Trophoblast cell (in vitro differentiated cells and primary cell): ENCODE data around the gene FAM234B.

Source experiments
- DNase-seq, 2 donors: peaks; one replicate each; pipeline ENCODE4 v3.0.0-alpha.2; 2016
- H2AFZ ChIP-seq: 2 replicates; pipeline ENCODE4 v1.6.1; 2013; ENCODE audit warnings: low read length, moderate library complexity, mild to moderate bottlenecking; ENCODE audit not compliant: insufficient read depth, poor library complexity
- H2AK5ac ChIP-seq: 2 replicates; pipeline ENCODE4 v1.6.1; 2013; ENCODE audit warnings: mild to moderate bottlenecking, low read length
- H2BK120ac ChIP-seq: 2 replicates; pipeline ENCODE4 v1.6.1; 2013; ENCODE audit warnings: low read length, mild to moderate bottlenecking, moderate library complexity; ENCODE audit not compliant: insufficient read depth, poor library complexity
- H2BK12ac ChIP-seq: 2 replicates; pipeline ENCODE4 v1.6.1; 2013; ENCODE audit warnings: mild to moderate bottlenecking, low read length, moderate library complexity
- H2BK5ac ChIP-seq: 2 replicates; pipeline ENCODE4 v1.6.1; 2013; ENCODE audit warnings: low read length, low read depth, moderate library complexity, mild to moderate bottlenecking; ENCODE audit not compliant: poor library complexity
- H3K14ac ChIP-seq: 2 replicates; pipeline ENCODE4 v1.6.1; 2013; ENCODE audit warnings: mild to moderate bottlenecking, low read length
- H3K18ac ChIP-seq: 2 replicates; pipeline ENCODE4 v1.6.1; 2013; ENCODE audit warnings: mild to moderate bottlenecking, low read length
- H3K23ac ChIP-seq: 2 replicates; pipeline ENCODE4 v1.6.1; 2013; ENCODE audit warnings: low read length
- H3K27ac ChIP-seq: 2 replicates; pipeline ENCODE4 v1.5.1; 2013; ENCODE audit warnings: low read depth, mild to moderate bottlenecking, inconsistent platforms, low read length, moderate library complexity
- H3K27me3 ChIP-seq: 2 replicates; pipeline ENCODE4 v1.6.1; 2013; ENCODE audit warnings: inconsistent platforms, mild to moderate bottlenecking, low read length, moderate library complexity; ENCODE audit not compliant: insufficient read depth
- H3K36me3 ChIP-seq, 2 experiments: 1 replicate in 1 of 2; 2 replicates in 1 of 2; pipeline ENCODE4 v1.6.1; 2013; ENCODE audit warnings: low read length in 2 of 2, mild to moderate bottlenecking in 2 of 2, moderate library complexity in 1 of 2; ENCODE audit not compliant: insufficient read depth in 2 of 2, control insufficient read depth in 1 of 2
- H3K4ac ChIP-seq: 2 replicates; pipeline ENCODE4 v1.6.1; 2013; ENCODE audit warnings: low read depth, mild to moderate bottlenecking, low read length, moderate library complexity
- H3K4me1 ChIP-seq, 2 experiments: 1 replicate in 1 of 2; 2 replicates in 1 of 2; pipeline ENCODE4 v1.6.1; 2013; ENCODE audit warnings: low read length in 2 of 2, mild to moderate bottlenecking in 2 of 2, moderate library complexity in 1 of 2; ENCODE audit not compliant: insufficient read depth in 2 of 2, control insufficient read depth in 1 of 2
- H3K4me2 ChIP-seq: 2 replicates; pipeline ENCODE4 v1.6.1; 2013; ENCODE audit warnings: inconsistent platforms, mild to moderate bottlenecking, low read length, moderate library complexity
- H3K4me3 ChIP-seq: 2 replicates; pipeline ENCODE4 v1.5.1; 2013; ENCODE audit warnings: mild to moderate bottlenecking, low read depth, low read length, inconsistent platforms
- H3K79me1 ChIP-seq: one replicate; pipeline ENCODE4 v1.6.1; 2013; ENCODE audit warnings: low read length
- H3K79me2 ChIP-seq: 2 replicates; pipeline ENCODE4 v1.6.1; 2013; ENCODE audit warnings: low read length, mild to moderate bottlenecking; ENCODE audit not compliant: control insufficient read depth, insufficient read depth, poor library complexity
- H3K9ac ChIP-seq: 2 replicates; pipeline ENCODE4 v1.6.1; 2013; ENCODE audit warnings: mild to moderate bottlenecking, low read length
- H3K9me3 ChIP-seq: 2 replicates; pipeline ENCODE4 v1.6.1; 2013; ENCODE audit warnings: low read depth, mild to moderate bottlenecking, control low read depth, inconsistent platforms, low read length; ENCODE audit not compliant: insufficient read depth
- H4K12ac ChIP-seq: 2 replicates; pipeline ENCODE4 v1.6.1; 2013; ENCODE audit warnings: low read depth, mild to moderate bottlenecking, low read length, moderate library complexity
- H4K8ac ChIP-seq: 2 replicates; pipeline ENCODE4 v1.6.1; 2013; ENCODE audit warnings: low read depth, mild to moderate bottlenecking, low read length, moderate library complexity
- H4K91ac ChIP-seq: one replicate; pipeline ENCODE4 v1.6.1; 2013; ENCODE audit warnings: low read depth, mild to moderate bottlenecking, low read length, moderate library complexity
- WGBS: extraction: QIAGEN DNeasy Blood & Tissue Kit; methylation state at CpG from one replicate; pipeline ENCODE4 v1.1.7; 2013; ENCODE audit warnings: missing lambda C conversion rate; ENCODE audit not compliant: insufficient read length, insufficient coverage; ENCODE audit errors: extremely low coverage; 5-methylcytosine and 5-hydroxymethylcytosine counted together

The FAM234B gene

DNA sequence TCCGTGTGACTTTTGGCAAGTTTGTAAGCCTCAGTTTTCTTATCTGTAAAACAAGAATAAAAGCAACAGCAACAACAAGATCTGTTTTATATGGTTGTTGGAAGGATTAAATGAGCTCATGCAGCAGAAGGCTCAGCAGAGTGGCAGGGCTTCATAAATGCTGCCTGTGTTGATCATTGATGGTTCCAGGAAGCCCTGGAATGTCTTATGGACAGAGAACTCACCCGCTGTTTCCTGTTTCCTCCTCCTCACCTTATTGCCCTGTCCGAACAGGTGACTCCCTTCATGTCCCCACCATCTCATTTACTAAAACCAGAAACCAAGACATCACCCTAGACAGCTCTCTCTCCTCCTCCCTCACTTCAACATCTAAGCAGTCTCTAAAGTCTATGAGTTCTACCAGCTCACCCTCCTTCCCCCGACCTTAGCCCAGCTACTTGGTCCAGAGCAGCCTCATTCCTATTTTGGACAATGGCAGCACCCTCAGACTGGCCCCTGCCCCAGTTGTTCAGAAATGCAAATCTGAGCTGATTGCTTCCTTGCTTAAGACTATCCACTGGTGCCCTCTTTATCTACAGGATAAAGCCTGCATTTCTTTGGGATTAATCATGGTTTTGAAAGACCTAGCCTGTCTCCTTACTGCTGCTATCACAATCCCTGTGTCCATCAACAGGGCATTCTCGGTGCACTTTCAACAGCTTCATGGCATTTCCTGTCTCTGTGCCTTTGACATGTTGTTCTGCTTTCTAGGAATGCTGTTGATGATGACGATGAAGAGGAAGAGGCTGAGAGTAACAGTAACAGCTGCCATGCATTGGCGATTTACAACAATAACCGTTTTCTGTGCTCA lies 80.7 kb downstream of the FAM234B start:
- Histone ChIP-seq H4K12ac (no peak overlapping the region), H2BK12ac (peak overlapping the region; percentile 41), H2AFZ (peak overlapping the region; percentile 53), H3K4ac (peak overlapping the region; percentile 6), H3K36me3 (no peaks in the 10 kb centered on the region), H3K14ac (no peak overlapping the region), H2BK5ac (peak overlapping the region; percentile 35), H3K4me3 (no peak overlapping the region), H3K9ac (no peak overlapping the region), H2BK120ac (no peak overlapping the region), H3K4me1 (peaks cover 15 to 23% of the 10 kb centered on the region in 2 experiments), H4K91ac (peak overlapping the region; percentile 45), H2AK5ac (no peak overlapping the region), H3K79me1 (peaks cover 16% of the 10 kb centered on the region), H3K4me2 (peak overlapping the region; percentile 24), H3K23ac (no peak overlapping the region), H4K8ac (no peak overlapping the region), H3K18ac (peak overlapping the region; percentile 33), H3K27ac (peak overlapping the region; percentile 74), H3K9me3 (no peaks in the 10 kb centered on the region), H3K27me3 (no peaks in the 10 kb centered on the region), H3K79me2 (no peaks in the 10 kb centered on the region)
- WGBS, result no CpG with 5 or more reads among the region's 8 CpGs
- DNase-seq, result peak; percentile 59 to 88

DNA sequence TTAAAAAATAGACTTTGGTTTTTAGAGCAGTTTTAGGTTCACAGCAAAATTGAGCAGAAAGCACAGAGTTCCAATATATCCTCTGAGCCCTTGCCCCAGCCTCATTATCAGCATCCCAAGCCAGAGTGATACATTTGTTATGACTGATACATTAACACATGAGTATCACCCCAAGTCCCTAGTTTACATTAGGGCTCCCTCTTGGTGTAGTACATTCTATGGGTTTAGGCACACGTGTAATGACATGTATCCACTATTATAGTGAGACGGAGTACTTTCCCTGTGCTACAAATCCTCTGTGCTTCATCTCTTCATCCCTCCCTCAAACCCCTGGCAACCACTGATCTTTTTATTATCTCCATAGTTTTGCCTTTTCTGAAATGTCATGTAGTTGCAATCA lies 81.8 kb downstream of the FAM234B start:
- H4K8ac ChIP-seq, result no peak overlapping the region
- no peak overlapping the region for H3K4ac ChIP-seq
- peaks cover 15 to 25% of the 10 kb centered on the region in 2 experiments for H3K4me1 ChIP-seq
- no peaks in the 10 kb centered on the region for H3K27me3 ChIP-seq
- no peak overlapping the region for H3K4me3 ChIP-seq
- no peak for DNase-seq
- H3K18ac ChIP-seq, result no peak overlapping the region
- H3K79me1 ChIP-seq, result peaks cover 16% of the 10 kb centered on the region
- no peak overlapping the region for H2BK12ac ChIP-seq
- WGBS, result no CpG with 5 or more reads among the region's 2 CpGs
- H3K4me2 ChIP-seq, result no peak overlapping the region
- H3K9ac ChIP-seq, result no peak overlapping the region
- no peak overlapping the region for H4K91ac ChIP-seq
- no peak overlapping the region for H4K12ac ChIP-seq
- H3K36me3 ChIP-seq, result no peaks in the 10 kb centered on the region
- H2BK120ac ChIP-seq, result no peak overlapping the region
- H2AFZ ChIP-seq, result no peak overlapping the region
- no peak overlapping the region for H3K23ac ChIP-seq
- no peaks in the 10 kb centered on the region for H3K9me3 ChIP-seq
- no peaks in the 10 kb centered on the region for H3K79me2 ChIP-seq
- H2AK5ac ChIP-seq, result no peak overlapping the region
- H3K14ac ChIP-seq, result no peak overlapping the region
- H3K27ac ChIP-seq, result no peak overlapping the region
- no peak overlapping the region for H2BK5ac ChIP-seq

DNA sequence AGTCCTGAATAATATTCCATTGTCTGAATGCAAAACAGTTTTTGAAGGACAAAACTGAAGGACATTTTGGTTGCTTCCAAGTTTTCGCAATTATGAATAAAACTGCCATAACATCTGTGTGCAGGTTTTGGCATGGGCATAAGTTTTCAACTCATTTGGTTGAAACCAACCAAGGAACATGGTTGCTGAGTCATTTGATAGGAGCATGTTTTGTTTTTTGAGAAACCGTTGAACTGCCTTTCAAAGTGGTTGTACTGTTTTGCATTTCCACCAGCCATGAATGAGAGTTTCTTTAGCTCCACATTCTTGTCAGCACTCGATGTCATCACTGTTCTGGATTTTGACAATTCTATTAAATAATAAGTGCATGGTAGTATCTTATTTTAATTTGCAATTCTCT lies 82.3 kb downstream of the FAM234B start:
- H3K79me1 ChIP-seq, result peaks cover 18% of the 10 kb centered on the region
- DNase-seq, result no peak
- no peak overlapping the region for H2AFZ ChIP-seq
- no peak overlapping the region for H3K4me3 ChIP-seq
- H3K9me3 ChIP-seq, result no peaks in the 10 kb centered on the region
- H3K27me3 ChIP-seq, result no peaks in the 10 kb centered on the region
- H4K91ac ChIP-seq, result no peak overlapping the region
- no CpG with 5 or more reads among the region's 3 CpGs for WGBS
- no peak overlapping the region for H3K18ac ChIP-seq
- H3K36me3 ChIP-seq, result no peaks in the 10 kb centered on the region
- no peak overlapping the region for H3K4ac ChIP-seq
- H2BK120ac ChIP-seq, result no peak overlapping the region
- H2AK5ac ChIP-seq, result no peak overlapping the region
- no peak overlapping the region for H3K9ac ChIP-seq
- H3K14ac ChIP-seq, result no peak overlapping the region
- H3K79me2 ChIP-seq, result no peaks in the 10 kb centered on the region
- peaks cover 15 to 28% of the 10 kb centered on the region in 2 experiments for H3K4me1 ChIP-seq
- no peak overlapping the region for H3K27ac ChIP-seq
- no peak overlapping the region for H2BK5ac ChIP-seq
- H4K12ac ChIP-seq, result no peak overlapping the region
- H2BK12ac ChIP-seq, result no peak overlapping the region
- H4K8ac ChIP-seq, result no peak overlapping the region
- no peak overlapping the region for H3K4me2 ChIP-seq
- H3K23ac ChIP-seq, result no peak overlapping the region

DNA sequence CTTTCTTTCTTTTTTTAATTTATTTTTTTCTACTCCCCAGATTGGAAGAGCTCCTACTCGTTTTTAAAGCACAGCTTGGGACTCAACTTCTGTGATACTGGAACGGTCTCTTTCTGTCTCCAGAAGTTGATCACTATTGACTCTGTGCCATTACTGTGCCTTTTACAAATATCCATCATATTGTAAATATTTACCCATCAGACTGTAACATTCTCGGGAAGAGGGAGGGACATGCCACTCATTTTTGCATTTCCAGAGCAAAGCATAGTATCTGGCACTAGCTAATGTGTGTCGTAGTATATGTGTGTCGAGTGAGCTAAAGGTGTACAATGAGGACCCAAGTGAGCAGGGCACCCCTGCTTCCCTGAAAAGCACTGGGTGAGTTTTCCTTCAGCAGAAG lies 83.3 kb downstream of the FAM234B start:
- peaks cover 15 to 28% of the 10 kb centered on the region in 2 experiments for H3K4me1 ChIP-seq
- no peak overlapping the region for H3K4me2 ChIP-seq
- H2BK5ac ChIP-seq, result peak overlapping the region; percentile 72
- no peaks in the 10 kb centered on the region for H3K27me3 ChIP-seq
- DNase-seq, result no peak
- peak overlapping the region; percentile 74 for H4K91ac ChIP-seq
- no CpG with 5 or more reads among the region's 5 CpGs for WGBS
- H3K4ac ChIP-seq, result no peak overlapping the region
- H3K9me3 ChIP-seq, result no peaks in the 10 kb centered on the region
- H3K36me3 ChIP-seq, result no peaks in the 10 kb centered on the region
- peaks cover 18% of the 10 kb centered on the region for H3K79me1 ChIP-seq
- no peak overlapping the region for H4K12ac ChIP-seq
- H2BK120ac ChIP-seq, result peak overlapping the region; percentile 52
- H3K27ac ChIP-seq, result peak overlapping the region; percentile 71
- no peaks in the 10 kb centered on the region for H3K79me2 ChIP-seq
- H3K14ac ChIP-seq, result no peak overlapping the region
- no peak overlapping the region for H2AFZ ChIP-seq
- H2BK12ac ChIP-seq, result peak overlapping the region; percentile 86
- no peak overlapping the region for H3K18ac ChIP-seq
- no peak overlapping the region for H4K8ac ChIP-seq
- H2AK5ac ChIP-seq, result no peak overlapping the region
- no peak overlapping the region for H3K9ac ChIP-seq
- H3K4me3 ChIP-seq, result no peak overlapping the region
- H3K23ac ChIP-seq, result no peak overlapping the region
